ENCODE results near the gene RPL28.
A peak's percentile ranks its signal among the peaks of the same experiment; 100 is the strongest.

RPL28 gene

DNA sequence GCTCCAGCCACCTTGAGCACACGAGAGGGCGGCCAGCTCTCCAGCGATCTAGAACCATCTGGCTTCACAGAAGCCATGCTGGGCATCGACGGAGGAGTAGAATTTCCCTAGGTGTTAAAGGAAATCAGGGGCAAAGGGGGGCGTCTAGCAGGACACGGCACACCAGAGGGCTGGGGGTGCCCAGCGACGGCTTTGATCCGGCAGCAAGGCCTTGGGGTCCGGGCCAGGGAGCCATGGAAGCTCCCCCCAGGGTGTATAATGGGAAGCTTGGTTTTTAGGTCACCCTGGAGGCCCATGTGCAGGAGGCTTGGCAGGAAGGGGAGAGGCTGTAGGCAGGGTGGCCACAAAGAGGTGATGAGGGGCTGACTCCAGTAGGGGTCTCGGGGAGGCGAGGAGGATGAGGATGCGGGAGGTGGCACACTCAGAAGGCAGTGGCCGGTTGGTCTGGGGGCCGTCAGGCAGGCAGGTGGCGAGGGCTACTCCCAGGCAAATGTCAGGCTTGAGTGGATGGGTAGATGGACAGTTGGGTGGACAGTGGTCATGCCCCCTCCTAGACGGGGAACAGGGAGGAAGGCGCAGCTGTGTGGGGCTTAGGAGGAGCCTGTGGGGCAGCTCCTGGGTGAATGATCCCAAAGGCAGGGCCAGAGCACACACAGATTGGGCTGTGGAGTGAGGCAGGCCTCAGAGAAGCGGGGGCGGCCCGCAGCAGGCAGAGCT, 40.5 kb upstream of the RPL28 start:
- Histone ChIP-seq H3K9me3 (ENCODE audit: control insufficient read depth, low read length) (no peaks in the 10 kb centered on the region), H3K27me3 (ENCODE audit: control insufficient read depth, insufficient read depth, low read length, poor library complexity, severe bottlenecking) (no peaks in the 10 kb centered on the region), H3K27ac (ENCODE audit: insufficient read depth, low read depth, low read length, poor library complexity, severe bottlenecking) (no peak overlapping the region), H3K4me1 (ENCODE audit: control insufficient read depth, insufficient read depth, low read length) (peaks cover 26% of the 10 kb centered on the region), H3K4me3 (ENCODE audit: insufficient read depth, low read depth, low read length) (no peak overlapping the region), H3K36me3 (ENCODE audit: control insufficient read depth, insufficient read depth, low read length) (peaks cover 16% of the 10 kb centered on the region)
- WGBS, 2 experiments: 93% methylated on average over 22 of the region's 22 CpGs

- H3K27ac ChIP-seq (ENCODE audit: insufficient read depth, low read depth, low read length, poor library complexity, severe bottlenecking): no peak overlapping the region
- peaks cover 16% of the 10 kb centered on the region for H3K36me3 ChIP-seq (ENCODE audit: control insufficient read depth, insufficient read depth, low read length)
- WGBS, 2 experiments: 92 to 93% methylated on average over 43 of the region's 43 CpGs
Observed at GRCh38 chr19:55345818-55346724, 39.7 kb upstream of the RPL28 start.

DNA sequence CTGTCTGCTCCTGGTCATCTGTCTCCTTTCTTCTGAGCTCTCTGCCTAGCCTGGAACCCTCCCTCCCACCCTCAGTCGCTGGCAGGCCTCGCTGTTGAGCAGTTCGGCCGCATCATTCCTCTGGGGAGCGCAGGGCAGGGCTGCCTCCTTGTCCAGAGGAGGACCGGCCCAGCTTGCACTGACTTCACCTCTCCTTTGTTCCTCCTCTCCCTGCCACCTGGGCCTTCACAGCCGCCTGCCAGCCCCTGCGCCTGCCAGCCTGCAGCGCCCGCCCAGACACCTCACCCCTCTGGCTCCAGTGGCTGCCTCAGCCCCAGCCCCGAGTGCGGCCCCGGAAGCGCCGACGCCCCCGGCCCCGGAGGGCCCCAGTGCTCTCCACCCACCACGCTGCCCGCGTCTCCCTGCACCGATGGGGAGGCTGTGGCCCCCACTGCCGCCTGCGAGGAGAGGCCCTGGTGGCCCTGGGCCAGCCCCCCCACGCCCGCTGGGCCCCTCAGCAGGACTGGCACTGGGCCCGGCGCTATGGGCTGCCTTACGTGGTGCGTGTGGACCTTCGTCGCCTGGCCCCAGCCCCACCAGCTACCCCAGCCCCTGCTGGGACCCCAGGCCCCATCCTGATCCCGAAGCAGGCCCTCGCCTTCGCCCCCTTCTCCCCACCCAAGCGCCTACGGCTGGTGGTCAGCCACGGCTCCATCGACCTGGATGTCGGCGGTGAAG, 38.8 kb upstream of the RPL28 start:
- no peak overlapping the region for H3K4me3 ChIP-seq (ENCODE audit: insufficient read depth, low read depth, low read length)
- peaks cover 14% of the 10 kb centered on the region for H3K36me3 ChIP-seq (ENCODE audit: control insufficient read depth, insufficient read depth, low read length)
- peaks cover 20% of the 10 kb centered on the region for H3K4me1 ChIP-seq (ENCODE audit: control insufficient read depth, insufficient read depth, low read length)
- H3K9me3 ChIP-seq (ENCODE audit: control insufficient read depth, low read length): no peaks in the 10 kb centered on the region
- peaks cover 5% of the 10 kb centered on the region for H3K27me3 ChIP-seq (ENCODE audit: control insufficient read depth, insufficient read depth, low read length, poor library complexity, severe bottlenecking)
- no peak overlapping the region for H3K27ac ChIP-seq (ENCODE audit: insufficient read depth, low read depth, low read length, poor library complexity, severe bottlenecking)
- WGBS, 2 experiments: 91 to 92% methylated on average over 41 of the region's 41 CpGs

More at GRCh38 chr19:55345818-55346724, 39.7 kb upstream of the RPL28 start:
- H3K27me3 ChIP-seq (ENCODE audit: control insufficient read depth, insufficient read depth, low read length, poor library complexity, severe bottlenecking): no peaks in the 10 kb centered on the region
- no peak overlapping the region for H3K4me3 ChIP-seq (ENCODE audit: insufficient read depth, low read depth, low read length)
- no peaks in the 10 kb centered on the region for H3K9me3 ChIP-seq (ENCODE audit: control insufficient read depth, low read length)
- peaks cover 26% of the 10 kb centered on the region for H3K4me1 ChIP-seq (ENCODE audit: control insufficient read depth, insufficient read depth, low read length)

- Histone ChIP-seq H3K27ac (ENCODE audit: insufficient read depth, low read depth, low read length, poor library complexity, severe bottlenecking) (no peak overlapping the region), H3K27me3 (ENCODE audit: control insufficient read depth, insufficient read depth, low read length, poor library complexity, severe bottlenecking) (peaks cover 12% of the 10 kb centered on the region), H3K4me3 (ENCODE audit: insufficient read depth, low read depth, low read length) (no peak overlapping the region), H3K9me3 (ENCODE audit: control insufficient read depth, low read length) (no peaks in the 10 kb centered on the region), H3K4me1 (ENCODE audit: control insufficient read depth, insufficient read depth, low read length) (peaks cover 15% of the 10 kb centered on the region), H3K36me3 (ENCODE audit: control insufficient read depth, insufficient read depth, low read length) (peaks cover 7% of the 10 kb centered on the region)
- WGBS, 2 experiments: 74 to 83% methylated on average over 6 to 10 of the region's 10 CpGs
Observed at GRCh38 chr19:55347442-55348009, 38.2 kb upstream of the RPL28 start.

DNA sequence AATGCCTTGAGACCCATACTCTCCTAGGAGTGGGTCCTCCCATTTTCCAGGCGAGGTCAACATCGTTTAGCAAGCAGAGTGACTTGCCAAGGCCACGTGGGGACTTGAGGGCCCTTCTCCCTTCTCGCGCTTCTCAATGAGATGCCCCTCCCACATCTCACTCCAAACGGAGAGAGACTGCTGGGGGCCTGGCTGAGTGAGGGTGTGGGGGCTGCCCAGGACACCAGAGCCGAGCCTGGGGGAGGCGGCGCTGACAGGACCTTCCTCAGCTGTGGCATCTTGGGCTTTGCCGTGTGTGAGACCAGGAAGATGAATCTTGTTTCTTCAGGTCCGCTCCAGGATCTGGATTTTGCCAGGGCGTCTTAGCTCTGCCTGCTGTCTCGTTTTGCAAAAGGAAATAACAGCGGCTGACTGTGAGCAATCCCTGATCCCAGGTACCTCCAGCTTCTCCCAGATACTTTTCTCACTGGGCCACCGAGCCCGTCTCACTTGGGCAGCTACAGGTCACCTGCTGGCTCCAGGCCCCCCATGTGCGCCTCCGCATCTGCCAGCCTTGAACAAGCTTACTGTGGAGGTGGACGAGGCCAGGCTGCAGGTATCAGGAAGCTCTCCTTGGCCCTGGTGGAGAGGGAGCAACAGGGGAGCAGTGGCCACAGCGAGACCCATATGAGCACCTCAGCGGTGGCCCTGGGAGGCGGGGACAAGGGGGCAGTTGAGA, 37.3 kb upstream of the RPL28 start:
- peak overlapping the region; percentile 53 for H3K27ac ChIP-seq (ENCODE audit: insufficient read depth, low read depth, low read length, poor library complexity, severe bottlenecking)

DNA sequence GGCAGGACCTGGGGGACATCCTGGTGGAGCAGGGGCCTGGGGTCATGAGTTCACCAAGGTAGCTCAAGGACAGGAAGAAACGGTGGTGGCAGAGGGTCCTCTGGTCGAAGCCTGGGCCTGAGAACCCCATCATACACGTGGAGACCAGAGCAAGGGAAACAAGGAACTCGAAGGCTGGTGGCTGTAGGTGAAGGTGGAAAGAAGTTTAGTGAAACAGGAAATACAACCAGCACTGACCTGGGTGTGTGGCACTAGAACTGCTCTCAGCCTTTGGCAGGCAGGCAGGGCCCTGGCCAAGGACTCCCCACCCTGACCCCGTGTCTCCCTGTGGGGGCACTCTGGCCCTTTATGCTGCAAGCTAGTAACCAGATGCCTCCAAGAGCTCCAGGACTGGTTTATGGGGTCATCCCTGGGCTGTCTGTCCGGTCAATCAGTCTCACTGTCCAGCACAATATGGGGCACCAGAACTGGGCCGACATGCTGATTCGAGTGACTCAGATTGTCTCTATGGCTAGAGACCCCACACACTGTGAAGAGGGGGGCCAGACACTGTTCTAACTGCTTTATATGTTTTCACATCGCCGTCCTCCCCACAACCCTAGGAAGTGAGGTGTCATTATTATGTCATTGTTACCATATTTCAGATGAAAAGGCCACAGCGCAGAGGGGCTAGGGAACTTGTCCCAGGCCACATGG, 35.0 kb upstream of the RPL28 start:
- Histone ChIP-seq H3K4me3 (ENCODE audit: insufficient read depth, low read depth, low read length) (no peak overlapping the region), H3K4me1 (ENCODE audit: control insufficient read depth, insufficient read depth, low read length) (peaks cover 21% of the 10 kb centered on the region), H3K27ac (ENCODE audit: insufficient read depth, low read depth, low read length, poor library complexity, severe bottlenecking) (no peak overlapping the region), H3K36me3 (ENCODE audit: control insufficient read depth, insufficient read depth, low read length) (no peaks in the 10 kb centered on the region), H3K9me3 (ENCODE audit: control insufficient read depth, low read length) (no peaks in the 10 kb centered on the region), H3K27me3 (ENCODE audit: control insufficient read depth, insufficient read depth, low read length, poor library complexity, severe bottlenecking) (peaks cover 43% of the 10 kb centered on the region)
- 91 to 95% methylated on average over 11 of the region's 11 CpGs for WGBS, 2 experiments

More for the DNA sequence above, 37.3 kb upstream of the RPL28 start:
- Histone ChIP-seq H3K36me3 (ENCODE audit: control insufficient read depth, insufficient read depth, low read length) (peaks cover 3% of the 10 kb centered on the region), H3K27me3 (ENCODE audit: control insufficient read depth, insufficient read depth, low read length, poor library complexity, severe bottlenecking) (peaks cover 21% of the 10 kb centered on the region), H3K9me3 (ENCODE audit: control insufficient read depth, low read length) (no peaks in the 10 kb centered on the region), H3K4me1 (ENCODE audit: control insufficient read depth, insufficient read depth, low read length) (peaks cover 21% of the 10 kb centered on the region), H3K4me3 (ENCODE audit: insufficient read depth, low read depth, low read length) (peak overlapping the region; percentile 11)
- WGBS, 2 experiments: 14 to 15% methylated on average over 22 of the region's 22 CpGs

DNA sequence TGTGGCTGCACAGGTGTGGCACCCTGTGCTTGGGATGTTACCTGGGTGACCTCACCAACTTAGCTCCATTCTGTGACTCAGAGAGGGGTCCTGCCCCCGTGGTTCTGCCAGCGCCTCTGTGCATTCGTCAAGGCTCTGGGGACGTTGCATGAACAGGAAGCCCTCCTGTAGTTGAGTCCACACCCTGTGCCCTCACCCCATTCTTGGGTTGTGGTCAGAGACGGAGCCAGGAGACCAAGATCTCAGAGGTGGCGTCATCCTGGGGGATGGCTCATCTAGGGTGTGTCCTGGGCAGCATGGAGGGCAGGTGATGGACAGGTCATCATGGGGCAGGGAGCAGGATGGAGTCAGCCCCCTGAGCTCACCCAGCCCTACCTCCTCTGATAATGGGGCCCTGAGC, 33.7 kb upstream of the RPL28 start:
- Histone ChIP-seq H3K4me1 (ENCODE audit: control insufficient read depth, insufficient read depth, low read length) (peaks cover 21% of the 10 kb centered on the region), H3K27me3 (ENCODE audit: control insufficient read depth, insufficient read depth, low read length, poor library complexity, severe bottlenecking) (peaks cover 56% of the 10 kb centered on the region), H3K4me3 (ENCODE audit: insufficient read depth, low read depth, low read length) (no peak overlapping the region), H3K36me3 (ENCODE audit: control insufficient read depth, insufficient read depth, low read length) (no peaks in the 10 kb centered on the region), H3K9me3 (ENCODE audit: control insufficient read depth, low read length) (no peaks in the 10 kb centered on the region), H3K27ac (ENCODE audit: insufficient read depth, low read depth, low read length, poor library complexity, severe bottlenecking) (no peak overlapping the region)
- 91 to 93% methylated on average over 6 of the region's 6 CpGs for WGBS, 2 experiments

DNA sequence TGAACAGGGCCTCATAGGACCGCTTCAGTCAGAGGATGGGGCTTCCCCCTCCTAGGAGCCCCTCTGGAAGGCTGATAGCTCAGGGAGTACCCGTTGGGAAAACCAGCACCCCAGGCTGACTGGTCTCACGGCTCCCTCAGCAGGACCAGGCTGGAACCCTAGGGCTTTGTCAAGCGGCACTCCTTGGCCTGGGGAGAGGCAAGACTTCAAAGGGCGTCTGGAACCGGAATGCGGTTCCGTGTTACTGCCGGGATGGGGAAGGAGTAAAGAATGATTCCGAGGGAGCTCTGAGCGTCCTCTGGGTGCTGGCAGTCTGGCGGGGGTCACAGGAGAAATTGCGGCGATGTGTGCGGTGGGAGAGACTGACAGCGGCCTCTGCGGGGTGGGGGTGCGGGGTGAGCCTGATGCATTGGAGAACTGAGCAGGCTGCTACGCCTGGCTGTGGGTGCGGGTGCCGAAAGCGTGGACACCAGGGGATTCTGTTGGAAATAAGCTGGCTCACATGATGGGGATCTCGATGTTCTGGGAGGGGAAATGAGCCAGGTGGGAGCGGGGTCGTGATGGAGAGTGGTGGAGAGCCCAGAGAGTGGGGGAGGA, 33.1 kb upstream of the RPL28 start:
- peaks cover 61% of the 10 kb centered on the region for H3K27me3 ChIP-seq (ENCODE audit: control insufficient read depth, insufficient read depth, low read length, poor library complexity, severe bottlenecking)
- WGBS, 2 experiments: 85 to 87% methylated on average over 25 of the region's 25 CpGs
- no peaks in the 10 kb centered on the region for H3K9me3 ChIP-seq (ENCODE audit: control insufficient read depth, low read length)
- H3K27ac ChIP-seq (ENCODE audit: insufficient read depth, low read depth, low read length, poor library complexity, severe bottlenecking): no peak overlapping the region
- H3K4me1 ChIP-seq (ENCODE audit: control insufficient read depth, insufficient read depth, low read length): peaks cover 21% of the 10 kb centered on the region
- H3K36me3 ChIP-seq (ENCODE audit: control insufficient read depth, insufficient read depth, low read length): no peaks in the 10 kb centered on the region
- H3K4me3 ChIP-seq (ENCODE audit: insufficient read depth, low read depth, low read length): no peak overlapping the region

GRCh38 chr19:55353356-55353802, 32.4 kb upstream of the RPL28 start:
- Histone ChIP-seq H3K36me3 (ENCODE audit: control insufficient read depth, insufficient read depth, low read length) (no peaks in the 10 kb centered on the region), H3K4me3 (ENCODE audit: insufficient read depth, low read depth, low read length) (peak overlapping the region; percentile 22), H3K27ac (ENCODE audit: insufficient read depth, low read depth, low read length, poor library complexity, severe bottlenecking) (no peak overlapping the region), H3K27me3 (ENCODE audit: control insufficient read depth, insufficient read depth, low read length, poor library complexity, severe bottlenecking) (peaks cover 61% of the 10 kb centered on the region), H3K4me1 (ENCODE audit: control insufficient read depth, insufficient read depth, low read length) (peaks cover 13% of the 10 kb centered on the region), H3K9me3 (ENCODE audit: control insufficient read depth, low read length) (no peaks in the 10 kb centered on the region)
- 8 to 9% methylated on average over 24 of the region's 24 CpGs for WGBS, 2 experiments

Data from ectodermal cell (in vitro differentiated cells).